NCI-H526 treated with DMSO at 0.1 percent for 48 hours (cell line): Measurements from ENCODE around the gene MOB3B.
A peak's percentile ranks its signal among the peaks of the same experiment; 100 is the strongest.

Source experiments
- DNase-seq: peaks from one replicate; lab custom pipeline; 2025; lab: John Stamatoyannopoulos, UW

The MOB3B gene

GRCh38 chr9:27442464-27442863 lies 87.2 kb downstream of the MOB3B start:
- no peak for DNase-seq

GRCh38 chr9:27441741-27442070 lies 87.9 kb downstream of the MOB3B start:
- no peak for DNase-seq

GRCh38 chr9:27440888-27441740 lies 88.5 kb downstream of the MOB3B start:
- DNase-seq: no peak

- no peak for DNase-seq
Observed at GRCh38 chr9:27438522-27438921, 91.1 kb downstream of the MOB3B start.

GRCh38 chr9:27437652-27438373 lies 91.8 kb downstream of the MOB3B start:
- DNase-seq: no peak

GRCh38 chr9:27436234-27436633 lies 93.4 kb downstream of the MOB3B start:
- peak; percentile 22 for DNase-seq

GRCh38 chr9:27433631-27434325 lies 95.8 kb downstream of the MOB3B start:
- no peak for DNase-seq

GRCh38 chr9:27432308-27432707 lies 97.3 kb downstream of the MOB3B start:
- no peak for DNase-seq

GRCh38 chr9:27431543-27432147 lies 98.0 kb downstream of the MOB3B start:
- no peak for DNase-seq

GRCh38 chr9:27430750-27431535 lies 98.7 kb downstream of the MOB3B start:
- no peak for DNase-seq

- DNase-seq: no peak
Observed at GRCh38 chr9:27429917-27430316, 99.7 kb downstream of the MOB3B start.

GRCh38 chr9:27429436-27429835 lies 100.2 kb downstream of the MOB3B start:
- DNase-seq: no peak

- no peak for DNase-seq
Observed at GRCh38 chr9:27428551-27428950, 101.1 kb downstream of the MOB3B start.

- no peak for DNase-seq
Observed at GRCh38 chr9:27427272-27427643, 102.4 kb downstream of the MOB3B start.

GRCh38 chr9:27426511-27427271 lies 102.9 kb downstream of the MOB3B start:
- DNase-seq: no peak

GRCh38 chr9:27425827-27426510 lies 103.6 kb downstream of the MOB3B start:
- no peak for DNase-seq

- DNase-seq: no peak
Observed at GRCh38 chr9:27423915-27424710, 105.5 kb downstream of the MOB3B start.

- no peak for DNase-seq
Observed at GRCh38 chr9:27422279-27422834, 107.3 kb downstream of the MOB3B start.

- DNase-seq: no peak
Observed at GRCh38 chr9:27421577-27421976, 108.0 kb downstream of the MOB3B start.
